NCI-H446 (cell line): ENCODE results near the gene DYDC2.
A peak's percentile ranks its signal among the peaks of the same experiment; 100 is the strongest.
"Not testable (repeated sequence)": the region's sequence is repeated elsewhere in the genome, so short reads cannot be mapped to it uniquely, and the experiment has no call there.

Experiments
- DNase-seq, 2 experiments: peaks; one replicate each; lab custom pipeline; 2025; lab: John Stamatoyannopoulos, UW

DYDC2 gene

GRCh38 chr10:80356563-80356988, at the start of gene DYDC2, which contains the start of gene DYDC1:
TSS of gene DYDC2 (plus strand) at chr10:80356781. CDS start at chr10:80362444, 5,663 bp downstream.
TSS of gene DYDC1 (minus strand) at chr10:80356755. CDS start at chr10:80352601, 4,154 bp downstream.
- peak; percentile 6 to 24 for DNase-seq

- DNase-seq: no peak
Observed at GRCh38 chr10:80313523-80313922, 43.1 kb upstream of the DYDC2 start.

GRCh38 chr10:80315391-80315790, 41.2 kb upstream of the DYDC2 start:
- no peak for DNase-seq

GRCh38 chr10:80318742-80319141, 37.8 kb upstream of the DYDC2 start:
- DNase-seq: no peak

- no peak for DNase-seq
Observed at GRCh38 chr10:80319318-80319717, 37.3 kb upstream of the DYDC2 start.

- DNase-seq: no peak
Observed at GRCh38 chr10:80319725-80320290, 36.8 kb upstream of the DYDC2 start.

- no peak for DNase-seq
Observed at GRCh38 chr10:80320377-80320776, 36.2 kb upstream of the DYDC2 start.

- no peak for DNase-seq
Observed at GRCh38 chr10:80321183-80321582, 35.4 kb upstream of the DYDC2 start.

GRCh38 chr10:80322158-80322557, 34.4 kb upstream of the DYDC2 start:
- no peak for DNase-seq

- no peak for DNase-seq
Observed at GRCh38 chr10:80322711-80323110, 33.9 kb upstream of the DYDC2 start.

- no peak for DNase-seq
Observed at GRCh38 chr10:80323311-80323710, 33.3 kb upstream of the DYDC2 start.

GRCh38 chr10:80324086-80324485, 32.5 kb upstream of the DYDC2 start:
- DNase-seq: peak; percentile 0 to 27

GRCh38 chr10:80324891-80325364, 31.7 kb upstream of the DYDC2 start:
- DNase-seq: no peak

GRCh38 chr10:80333983-80334382, 22.6 kb upstream of the DYDC2 start:
- peak in 1 of 2 experiments; percentile 24 for DNase-seq

- no peak for DNase-seq
Observed at GRCh38 chr10:80344276-80344675, 12.3 kb upstream of the DYDC2 start.

- DNase-seq: no peak
Observed at GRCh38 chr10:80344912-80345311, 11.7 kb upstream of the DYDC2 start.

- no peak for DNase-seq
Observed at GRCh38 chr10:80350251-80350650, 6.3 kb upstream of the DYDC2 start.

- no peak for DNase-seq
Observed at GRCh38 chr10:80351220-80351619, 5.4 kb upstream of the DYDC2 start.

GRCh38 chr10:80356989-80357850, 639 bp downstream of the DYDC2 start:
- DNase-seq: no peak

GRCh38 chr10:80357851-80358125, 1.2 kb downstream of the DYDC2 start:
- DNase-seq: no peak

- DNase-seq: not testable (repeated sequence)
Observed at GRCh38 chr10:80358925-80359324, 2.3 kb downstream of the DYDC2 start.

- DNase-seq: no peak
Observed at GRCh38 chr10:80359644-80360043, 3.1 kb downstream of the DYDC2 start.

- DNase-seq: no peak
Observed at GRCh38 chr10:80365510-80365909, 8.9 kb downstream of the DYDC2 start.
